ENCODE results near the gene BFAR. TPM values are rescaled to one million over a fixed set of nuclear protein-coding genes. Genes with fewer than 3 reads are reported as not detected.

Gene BFAR
- polyA plus RNA-seq, 1 donor from 2014 or later, result 63.5 TPM

- H3K9me2 ChIP-seq (ENCODE audit: insufficient read depth, low read length), result no peaks in the 10 kb centered on the region
- TF ChIP-seq TAF1 (IDR thresholded peaks at IDR 0.05; ENCODE audit: low read depth) (no peak), RAD21 (conservative IDR thresholded peaks at IDR 0.05) (no peak), SMC3 (conservative IDR thresholded peaks at IDR 0.05; ENCODE audit: poor library complexity) (no peak), EP300 (conservative IDR thresholded peaks at IDR 0.05; ENCODE audit: poor library complexity, severe bottlenecking) (no peak), MXI1 (conservative IDR thresholded peaks at IDR 0.05; ENCODE audit: poor library complexity, severe bottlenecking) (no peak), EZH2 (IDR thresholded peaks at IDR 0.05; ENCODE audit: borderline replicate concordance, insufficient read depth, low read length, poor library complexity, severe bottlenecking) (no peak), CTCF (IDR thresholded peaks at IDR 0.05; ENCODE audit: poor library complexity, severe bottlenecking) (no peak), REST (IDR thresholded peaks at IDR 0.05; ENCODE audit: borderline replicate concordance) (no peak), POLR2AphosphoS5 (IDR thresholded peaks at IDR 0.05) (no peak)
- no peak overlapping the region for H2AFZ ChIP-seq (ENCODE audit: low read depth, low read length)
- H3K9me3 ChIP-seq (ENCODE audit: low read length), result no peaks in the 10 kb centered on the region
- H4K20me1 ChIP-seq (ENCODE audit: insufficient read depth), result no peaks in the 10 kb centered on the region
- no peaks in the 10 kb centered on the region for H3K79me2 ChIP-seq (replicated peaks; ENCODE audit: insufficient read depth, low read length)
- H3K36me3 ChIP-seq (ENCODE audit: insufficient read depth, low read length), result peaks cover 7% of the 10 kb centered on the region
- H3K4me3 ChIP-seq (ENCODE audit: low read length), result no peak overlapping the region
- no peak overlapping the region for H3K4me2 ChIP-seq (ENCODE audit: low read length)
- H3K27ac ChIP-seq (ENCODE audit: low read length), result no peak overlapping the region
- no peaks in the 10 kb centered on the region for H3F3A ChIP-seq (ENCODE audit: insufficient read depth, low read length, poor library complexity, severe bottlenecking)
- H3K27me3 ChIP-seq (ENCODE audit: insufficient read depth, low read depth, low read length), result no peaks in the 10 kb centered on the region
- H3K9ac ChIP-seq (ENCODE audit: low read length), result no peak overlapping the region
These were observed 26.6 kb upstream of the BFAR start for GRCh38 chr16:14606102-14606501.

GRCh38 chr16:14608111-14608566, 24.6 kb upstream of the BFAR start:
- Histone ChIP-seq H3K27ac (ENCODE audit: low read length) (no peak overlapping the region), H3K9ac (ENCODE audit: low read length) (no peak overlapping the region), H3K36me3 (ENCODE audit: insufficient read depth, low read length) (peaks cover 7% of the 10 kb centered on the region), H3F3A (ENCODE audit: insufficient read depth, low read length, poor library complexity, severe bottlenecking) (no peaks in the 10 kb centered on the region), H3K4me3 (ENCODE audit: low read length) (no peak overlapping the region), H3K4me2 (ENCODE audit: low read length) (no peak overlapping the region), H3K9me2 (ENCODE audit: insufficient read depth, low read length) (no peaks in the 10 kb centered on the region), H4K20me1 (ENCODE audit: insufficient read depth) (no peaks in the 10 kb centered on the region), H3K79me2 (replicated peaks; ENCODE audit: insufficient read depth, low read length) (no peaks in the 10 kb centered on the region), H3K27me3 (ENCODE audit: insufficient read depth, low read depth, low read length) (no peaks in the 10 kb centered on the region), H3K9me3 (ENCODE audit: low read length) (no peaks in the 10 kb centered on the region), H2AFZ (ENCODE audit: low read depth, low read length) (no peak overlapping the region)
- no peak for TF ChIP-seq POLR2AphosphoS5 (IDR thresholded peaks at IDR 0.05)
- TF ChIP-seq REST (IDR thresholded peaks at IDR 0.05; ENCODE audit: borderline replicate concordance), result no peak
- no peak for TF ChIP-seq TAF1 (IDR thresholded peaks at IDR 0.05; ENCODE audit: low read depth)
- TF ChIP-seq EZH2 (IDR thresholded peaks at IDR 0.05; ENCODE audit: borderline replicate concordance, insufficient read depth, low read length, poor library complexity, severe bottlenecking), result no peak
- no peak for TF ChIP-seq RAD21 (conservative IDR thresholded peaks at IDR 0.05)

Measured in neural cell (in vitro differentiated cells).